ENCODE results near the gene DIPK1B.

DNA sequence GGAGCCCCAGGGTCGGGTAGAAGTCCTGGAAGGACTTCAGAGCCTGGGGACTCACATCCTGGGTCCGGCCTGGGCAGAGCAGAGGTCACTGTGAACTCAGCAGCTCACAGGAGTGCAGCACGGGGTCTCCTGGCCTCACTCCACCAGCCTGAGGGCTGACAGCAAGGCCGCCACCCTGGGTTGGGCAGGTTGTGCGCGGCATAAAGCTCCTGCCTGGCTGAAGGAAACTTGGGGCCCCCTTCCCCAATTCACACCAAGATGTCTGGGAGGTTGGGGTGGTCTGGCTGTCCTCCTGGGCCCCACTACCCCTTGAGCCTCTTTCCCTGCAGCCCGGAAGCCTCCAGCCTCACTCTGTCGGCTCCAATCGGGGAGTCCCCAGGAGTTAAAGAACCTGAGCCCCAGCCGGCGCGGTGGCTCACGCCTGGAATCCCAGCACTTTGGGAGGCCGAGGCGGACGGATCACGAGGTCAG lies 49.9 kb downstream of the DIPK1B start:
- TF ChIP-seq, protein P1, sequence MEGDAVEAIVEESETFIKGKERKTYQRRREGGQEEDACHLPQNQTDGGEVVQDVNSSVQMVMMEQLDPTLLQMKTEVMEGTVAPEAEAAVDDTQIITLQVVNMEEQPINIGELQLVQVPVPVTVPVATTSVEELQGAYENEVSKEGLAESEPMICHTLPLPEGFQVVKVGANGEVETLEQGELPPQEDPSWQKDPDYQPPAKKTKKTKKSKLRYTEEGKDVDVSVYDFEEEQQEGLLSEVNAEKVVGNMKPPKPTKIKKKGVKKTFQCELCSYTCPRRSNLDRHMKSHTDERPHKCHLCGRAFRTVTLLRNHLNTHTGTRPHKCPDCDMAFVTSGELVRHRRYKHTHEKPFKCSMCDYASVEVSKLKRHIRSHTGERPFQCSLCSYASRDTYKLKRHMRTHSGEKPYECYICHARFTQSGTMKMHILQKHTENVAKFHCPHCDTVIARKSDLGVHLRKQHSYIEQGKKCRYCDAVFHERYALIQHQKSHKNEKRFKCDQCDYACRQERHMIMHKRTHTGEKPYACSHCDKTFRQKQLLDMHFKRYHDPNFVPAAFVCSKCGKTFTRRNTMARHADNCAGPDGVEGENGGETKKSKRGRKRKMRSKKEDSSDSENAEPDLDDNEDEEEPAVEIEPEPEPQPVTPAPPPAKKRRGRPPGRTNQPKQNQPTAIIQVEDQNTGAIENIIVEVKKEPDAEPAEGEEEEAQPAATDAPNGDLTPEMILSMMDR (IDR thresholded peaks at IDR 0.05) = no peak
- no peak for TF ChIP-seq POLR2AphosphoS5 (IDR thresholded peaks at IDR 0.05)
